HG02943 (cell line): Measurements from ENCODE around the gene DNASE2B.
"Not testable (repeated sequence)": the region's sequence is repeated elsewhere in the genome, so short reads cannot be mapped to it uniquely, and the experiment has no call there.

Experiments used
- ATAC-seq: cut with Tn5 transposase; IDR thresholded peaks from one replicate; pipeline ENCODE4 v1.9.1; 2021; ENCODE audit warnings: mild to moderate bottlenecking, low read depth, moderate library complexity; ENCODE audit not compliant: unreplicated experiment

Gene DNASE2B

GRCh38 chr1:84442747-84443646 is 44.7 kb downstream of the DNASE2B start:
- ATAC-seq = not testable (repeated sequence)

GRCh38 chr1:84448704-84449103 is 50.4 kb downstream of the DNASE2B start:
- not testable (repeated sequence) for ATAC-seq

GRCh38 chr1:84450910-84451309 is 52.6 kb downstream of the DNASE2B start:
- ATAC-seq = no peak

- ATAC-seq = no peak
Observed at GRCh38 chr1:84452436-84452835, 54.2 kb downstream of the DNASE2B start.

- no peak for ATAC-seq
Observed at GRCh38 chr1:84462118-84462517, 63.8 kb downstream of the DNASE2B start.
